Subcutaneous adipose tissue (tissue), 4 donors: ENCODE measurements around the gene RNASEH2B. TPM values are rescaled to one million over a fixed set of nuclear protein-coding genes. Genes with fewer than 3 reads are reported as not detected.

Experiments used
- total RNA-seq, 4 donors: library from RNA; depleted of rRNA; stranded (reverse); fragments of >200 nt; gene quantifications; one replicate each; pipeline ENCODE4 v1.1.0, GENCODE V29; 2016
- TF ChIP-seq, protein P1 (sequence below): fragments of 450-650 bp; IDR thresholded peaks from one replicate; pipeline ENCODE4 v1.5.1; 2016; ENCODE audit warnings: low read depth, mild to moderate bottlenecking, control low read depth, antibody characterized with exemption, moderate library complexity

RNASEH2B gene
- total RNA-seq, 4 donors from 2014 or later: 23.4 to 63.6 (median 39.0) TPM

DNA sequence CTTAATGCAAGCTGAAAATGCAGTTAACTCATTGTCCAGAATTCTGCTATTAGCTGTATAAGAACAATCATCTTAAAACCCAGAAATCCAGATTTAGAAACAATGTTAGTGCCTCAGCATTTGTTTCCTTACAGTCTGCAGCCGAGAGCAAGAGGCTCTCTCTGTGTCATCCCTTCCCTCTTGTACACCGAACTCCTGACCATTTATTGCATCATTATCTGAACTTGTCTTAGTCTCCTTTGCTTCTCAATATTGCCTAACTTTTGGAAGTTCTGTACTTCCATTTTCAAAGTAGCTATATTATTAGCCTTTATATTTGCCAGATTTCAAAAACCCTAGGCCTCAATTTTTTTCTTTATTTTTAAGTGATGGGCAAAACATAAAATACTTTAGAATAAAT is 27.1 kb downstream of the RNASEH2B start:
- TF ChIP-seq, protein P1, sequence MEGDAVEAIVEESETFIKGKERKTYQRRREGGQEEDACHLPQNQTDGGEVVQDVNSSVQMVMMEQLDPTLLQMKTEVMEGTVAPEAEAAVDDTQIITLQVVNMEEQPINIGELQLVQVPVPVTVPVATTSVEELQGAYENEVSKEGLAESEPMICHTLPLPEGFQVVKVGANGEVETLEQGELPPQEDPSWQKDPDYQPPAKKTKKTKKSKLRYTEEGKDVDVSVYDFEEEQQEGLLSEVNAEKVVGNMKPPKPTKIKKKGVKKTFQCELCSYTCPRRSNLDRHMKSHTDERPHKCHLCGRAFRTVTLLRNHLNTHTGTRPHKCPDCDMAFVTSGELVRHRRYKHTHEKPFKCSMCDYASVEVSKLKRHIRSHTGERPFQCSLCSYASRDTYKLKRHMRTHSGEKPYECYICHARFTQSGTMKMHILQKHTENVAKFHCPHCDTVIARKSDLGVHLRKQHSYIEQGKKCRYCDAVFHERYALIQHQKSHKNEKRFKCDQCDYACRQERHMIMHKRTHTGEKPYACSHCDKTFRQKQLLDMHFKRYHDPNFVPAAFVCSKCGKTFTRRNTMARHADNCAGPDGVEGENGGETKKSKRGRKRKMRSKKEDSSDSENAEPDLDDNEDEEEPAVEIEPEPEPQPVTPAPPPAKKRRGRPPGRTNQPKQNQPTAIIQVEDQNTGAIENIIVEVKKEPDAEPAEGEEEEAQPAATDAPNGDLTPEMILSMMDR: no peak

GRCh38 chr13:50940509-50940908 is 30.9 kb downstream of the RNASEH2B start:
- TF ChIP-seq, protein P1: no peak

GRCh38 chr13:50941146-50941545 is 31.6 kb downstream of the RNASEH2B start:
- TF ChIP-seq, protein P1: no peak

GRCh38 chr13:50942630-50943311 is 33.2 kb downstream of the RNASEH2B start:
- TF ChIP-seq, protein P1: no peak

DNA sequence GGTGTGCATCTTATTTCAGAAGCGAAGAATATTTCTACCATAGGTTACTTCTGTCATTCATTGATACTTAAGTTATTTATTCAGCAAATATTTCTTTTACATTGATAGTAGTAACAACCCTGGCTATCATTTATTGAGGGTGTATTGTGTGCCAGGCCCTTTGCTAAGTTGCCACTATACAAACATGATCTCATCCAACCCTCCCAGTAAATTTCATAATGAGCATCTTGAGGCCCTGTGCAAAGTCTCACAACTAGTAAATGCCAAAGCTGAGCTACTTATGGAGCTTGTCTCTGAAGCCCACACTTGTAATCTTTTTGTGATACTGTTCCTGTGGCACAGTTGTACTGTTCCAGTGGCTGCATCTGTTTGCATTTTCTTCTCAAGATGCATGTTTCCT is 36.1 kb downstream of the RNASEH2B start:
- TF ChIP-seq, protein P1: no peak

DNA sequence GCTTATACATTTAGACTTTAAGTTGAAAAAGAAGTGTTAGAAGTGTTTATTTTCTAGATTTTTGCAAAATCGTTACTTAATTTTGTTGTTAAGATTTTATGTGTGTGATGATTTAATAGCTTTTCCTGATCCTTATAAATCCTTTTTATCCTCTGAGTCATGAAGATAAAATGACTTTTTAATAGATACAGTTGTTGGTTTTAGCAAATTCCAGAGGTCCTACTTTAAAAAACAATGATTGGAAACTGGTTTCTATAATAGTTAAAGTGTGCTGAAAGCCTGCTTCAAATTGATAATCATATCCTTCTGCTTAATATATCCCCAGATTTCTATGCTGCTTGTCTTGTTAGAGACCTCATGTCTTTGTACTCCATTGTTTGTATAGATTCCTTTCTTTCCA is 39.0 kb downstream of the RNASEH2B start:
- TF ChIP-seq, protein P1: no peak

- TF ChIP-seq, protein P1: no peak
Observed at GRCh38 chr13:50950849-50951248, 41.3 kb downstream of the RNASEH2B start.
